GM21576 (cell line): ENCODE measurements around the gene CERS2.
"Not testable (repeated sequence)": the region's sequence is repeated elsewhere in the genome, so short reads cannot be mapped to it uniquely, and the experiment has no call there.

Experiments used
- ATAC-seq: cut with Tn5 transposase; IDR thresholded peaks from one replicate; pipeline ENCODE4 v1.9.1; 2021; ENCODE audit warnings: mild to moderate bottlenecking, moderate library complexity; ENCODE audit not compliant: unreplicated experiment

CERS2 gene

DNA sequence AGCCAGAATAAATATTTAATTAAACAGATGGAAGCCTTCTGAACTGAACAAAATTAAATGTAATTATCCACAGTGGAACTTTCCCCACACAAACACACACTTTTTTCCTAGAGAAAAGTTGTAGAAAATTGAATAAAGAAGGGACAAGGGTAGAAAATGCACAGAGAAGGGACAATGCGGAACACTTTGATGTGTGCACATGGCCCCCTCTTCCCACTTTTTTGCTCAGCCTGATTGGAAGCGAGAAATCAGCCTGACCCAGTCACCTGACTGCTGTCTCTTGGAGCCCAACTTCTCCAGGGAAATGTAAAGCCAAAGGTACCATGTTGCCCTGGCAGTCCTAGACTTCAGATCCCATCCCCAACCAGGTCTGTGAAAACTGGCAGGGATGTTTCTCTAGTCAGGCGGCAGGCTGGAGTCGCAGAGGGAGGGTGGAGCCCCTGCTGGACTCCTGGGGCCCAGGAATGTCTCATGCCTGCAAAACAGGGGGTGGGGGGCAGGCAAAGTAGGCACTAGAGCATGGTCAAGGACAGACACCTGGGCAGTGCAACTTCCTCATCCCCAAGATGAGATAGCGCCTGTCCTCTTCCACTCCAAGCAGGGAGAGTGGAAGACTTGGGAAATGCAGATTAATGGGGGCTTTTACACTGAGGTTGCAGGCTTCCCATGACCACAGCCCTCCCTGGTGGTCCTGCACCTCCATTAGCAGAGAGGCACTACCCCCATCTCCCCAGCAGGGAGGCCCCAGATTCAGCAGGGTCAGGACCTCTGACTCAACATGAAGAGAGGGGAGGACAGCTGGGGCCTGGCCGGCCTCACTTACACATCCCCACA is 2.8 kb downstream of the CERS2 start:
- no peak for ATAC-seq

DNA sequence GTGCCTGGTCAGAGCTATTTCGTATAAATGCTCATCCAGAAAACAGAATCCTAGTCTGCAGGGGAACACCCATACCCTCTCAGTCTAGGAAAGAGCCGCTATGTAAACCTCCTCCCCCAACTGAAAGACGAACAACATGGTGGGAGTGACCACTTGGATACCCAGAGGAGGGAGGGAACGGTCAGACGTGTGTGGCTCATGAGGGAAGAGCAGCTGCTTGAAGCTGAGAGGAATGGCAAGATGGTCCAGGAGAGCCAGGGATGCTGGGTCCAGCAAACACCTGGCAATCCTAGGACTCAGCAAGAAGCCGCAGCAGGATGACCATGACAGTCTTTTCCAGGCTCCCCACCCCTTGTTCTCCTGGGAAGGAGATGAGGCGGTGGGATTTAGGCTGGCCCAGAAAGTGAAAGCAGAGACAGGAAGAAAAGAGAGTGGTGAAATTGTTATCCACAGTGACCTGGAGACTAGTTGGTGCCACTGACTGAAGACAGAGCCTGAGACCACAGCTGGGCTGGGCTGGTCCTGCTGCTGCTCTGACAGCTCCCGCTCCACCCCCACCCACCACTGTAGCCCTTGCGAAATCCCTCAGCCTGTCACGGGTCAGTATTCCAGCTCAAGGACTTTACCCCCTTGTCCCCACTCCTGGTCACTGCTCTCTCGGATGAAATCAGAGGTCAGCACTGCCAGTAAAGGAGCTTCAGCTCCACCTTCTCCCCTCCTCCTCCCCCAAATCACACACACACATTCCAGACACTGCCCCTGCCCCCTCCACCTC is 3.6 kb downstream of the CERS2 start:
- ATAC-seq = no peak

DNA sequence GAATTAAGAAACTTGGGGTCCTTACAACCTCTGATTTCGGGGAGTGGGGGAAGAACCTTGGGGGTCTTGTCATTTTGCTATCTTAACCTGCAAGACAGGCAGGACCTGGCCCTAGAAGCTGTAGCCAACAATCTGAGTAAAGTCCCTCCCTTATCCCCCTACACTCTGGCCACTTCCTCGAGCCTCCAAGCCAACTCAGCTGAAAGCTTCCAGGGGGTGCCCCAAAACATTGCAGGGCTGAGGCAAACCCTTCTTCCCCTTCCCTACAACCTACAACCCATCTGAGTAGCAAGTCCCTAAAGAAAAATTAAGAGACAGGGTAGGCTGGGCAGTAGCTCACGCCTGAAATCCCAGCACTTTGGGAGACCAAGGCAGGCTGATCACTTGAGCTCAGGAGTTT is 5.0 kb downstream of the CERS2 start:
- no peak for ATAC-seq

DNA sequence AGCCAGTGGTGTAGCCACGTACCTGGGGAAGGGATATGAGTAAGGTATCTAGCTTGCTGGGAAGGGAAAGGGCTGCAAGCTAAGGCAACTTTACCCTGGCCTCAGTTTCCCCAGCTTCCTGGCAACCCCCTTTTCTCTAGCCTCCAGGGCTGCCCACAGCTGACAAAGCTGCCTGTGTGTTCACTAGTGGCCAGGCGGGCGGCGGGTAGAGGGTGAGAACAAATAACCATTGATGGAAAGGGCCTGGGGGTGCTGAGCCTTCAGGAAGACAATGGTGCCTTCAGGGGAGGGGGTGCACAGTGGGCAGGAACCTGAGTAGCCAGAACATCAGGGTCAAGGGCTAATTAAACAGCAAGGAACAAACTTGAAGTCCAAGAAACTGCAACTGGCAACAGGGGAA is 6.1 kb downstream of the CERS2 start:
- ATAC-seq = no peak

DNA sequence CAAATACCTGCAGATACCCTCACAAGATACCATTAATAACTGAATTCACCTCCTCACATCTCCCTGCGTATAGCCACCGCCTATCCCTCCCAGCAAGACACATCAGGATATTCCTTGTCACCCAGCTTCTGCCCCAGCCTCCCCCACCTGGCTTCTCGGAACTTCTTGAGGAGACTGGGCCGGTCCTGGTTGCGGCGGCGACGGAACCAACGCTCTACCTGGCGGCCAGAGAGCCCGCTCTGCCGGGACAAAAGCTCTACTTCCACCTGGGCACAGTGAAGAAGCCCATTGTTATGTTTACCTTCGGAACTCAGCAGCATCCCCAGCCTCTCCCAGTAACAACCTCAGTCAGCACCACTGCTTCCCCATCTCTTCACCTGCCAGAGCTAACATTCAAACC is 6.7 kb downstream of the CERS2 start:
- ATAC-seq = no peak

DNA sequence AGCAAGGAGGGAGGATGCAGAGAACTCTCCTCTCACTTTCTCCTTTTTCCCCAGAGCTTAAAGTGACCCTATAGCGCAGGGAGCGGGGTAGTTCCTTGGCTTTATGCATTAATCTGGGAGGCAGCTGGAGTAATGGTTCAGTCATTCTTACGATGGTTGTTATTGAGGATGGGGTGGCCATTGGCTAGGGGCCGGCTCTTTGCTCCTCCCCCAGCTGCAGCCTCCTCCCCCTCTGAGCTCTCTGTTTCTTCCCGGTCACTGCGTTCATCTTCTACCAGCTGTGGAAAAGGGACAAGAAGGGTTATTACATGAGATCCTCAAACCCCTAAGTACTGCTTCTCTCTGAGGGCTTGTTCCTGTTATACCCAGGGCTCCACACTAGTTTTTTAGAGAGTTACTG is 8.6 kb downstream of the CERS2 start:
- ATAC-seq = no peak

DNA sequence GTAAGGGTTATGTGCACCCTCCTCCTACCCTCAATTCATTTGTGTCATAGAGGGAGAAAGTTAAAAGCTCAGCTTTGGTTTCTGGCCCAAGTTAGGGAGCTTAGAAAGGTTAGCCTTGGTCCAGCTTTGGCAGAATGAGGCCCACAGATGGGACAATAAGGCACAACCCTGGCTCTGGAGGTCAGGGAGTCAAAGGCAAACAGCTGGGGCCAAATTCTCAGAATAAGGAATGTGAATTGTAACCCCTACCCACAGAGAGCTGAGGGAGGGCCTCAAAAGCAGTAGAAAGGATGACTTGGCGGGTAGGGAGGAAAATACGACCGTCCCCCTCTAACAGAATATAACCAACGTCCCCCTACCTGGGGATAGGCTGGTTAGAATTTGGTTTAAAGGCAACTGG is 9.0 kb downstream of the CERS2 start:
- ATAC-seq = no peak

DNA sequence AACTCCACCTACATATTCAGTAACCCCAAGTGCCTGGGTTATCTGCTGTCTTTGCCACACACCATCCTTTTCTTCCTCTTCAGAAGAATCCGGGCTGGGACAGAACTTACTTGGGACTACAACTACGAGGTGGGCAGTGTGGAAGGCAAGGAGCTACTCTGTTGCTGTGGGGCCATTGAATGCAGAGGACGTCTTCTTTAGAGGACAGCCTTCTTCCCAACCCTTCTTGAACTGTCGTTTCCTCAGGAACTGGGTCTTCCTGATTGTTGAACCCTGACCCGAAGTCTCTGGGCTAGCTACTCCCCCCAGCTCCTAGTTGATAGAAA is 10.5 kb downstream of the CERS2 start:
- no peak for ATAC-seq

DNA sequence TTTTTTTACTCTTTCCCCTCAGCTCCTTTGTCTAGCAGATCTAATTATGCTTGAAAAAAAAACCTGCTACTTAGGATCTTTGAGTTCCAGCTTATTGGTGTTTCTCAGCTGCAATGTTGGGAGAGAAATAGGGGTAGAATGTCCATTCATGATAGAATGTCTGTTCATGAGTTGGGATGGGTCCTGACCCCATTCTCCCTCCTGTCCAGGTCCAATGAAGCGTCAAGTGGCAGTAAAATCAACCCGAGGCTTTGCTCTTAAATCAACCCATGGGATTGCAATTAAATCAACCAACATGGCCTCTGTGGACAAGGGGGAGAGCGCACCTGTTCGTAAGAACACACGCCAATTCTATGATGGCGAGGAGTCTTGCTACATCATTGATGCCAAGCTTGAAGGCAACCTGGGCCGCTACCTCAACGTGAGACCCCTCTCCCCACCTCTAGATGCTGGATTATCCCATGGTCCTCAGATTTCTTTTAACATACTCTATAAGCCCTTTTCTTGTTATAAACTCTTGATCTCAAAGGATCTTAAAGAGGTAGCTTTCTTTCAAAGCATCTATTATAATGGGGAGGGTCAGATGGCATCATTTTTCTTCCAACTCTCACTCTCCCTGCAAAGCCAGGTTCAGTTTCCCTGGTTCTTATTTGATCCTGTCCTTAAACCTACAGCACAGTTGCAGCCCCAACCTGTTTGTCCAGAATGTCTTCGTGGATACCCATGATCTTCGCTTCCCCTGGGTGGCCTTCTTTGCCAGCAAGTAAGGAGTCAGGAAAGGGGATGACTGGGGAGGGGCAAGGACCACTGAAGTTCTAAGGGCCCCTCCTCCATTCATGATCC is 11.1 kb downstream of the CERS2 start:
- no peak for ATAC-seq

DNA sequence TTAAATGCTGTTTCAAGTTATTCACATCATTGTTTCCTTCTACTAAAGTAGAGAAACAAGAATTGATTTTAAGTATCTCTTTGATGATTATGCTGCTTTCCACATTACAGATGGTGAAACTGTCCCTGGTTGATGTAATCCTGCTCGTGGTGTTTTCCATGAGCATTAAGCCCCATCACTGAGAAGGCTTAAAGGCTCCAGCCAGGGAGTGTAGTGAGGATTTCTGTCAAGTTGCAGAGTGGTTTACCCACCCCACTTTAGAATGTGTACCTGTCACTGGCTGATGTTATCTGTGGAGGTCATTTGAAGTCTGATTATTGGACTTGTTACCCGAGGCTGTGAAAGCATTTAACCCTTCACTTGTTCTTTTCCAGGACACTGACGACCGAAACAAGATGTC is 12.9 kb downstream of the CERS2 start:
- no peak for ATAC-seq

DNA sequence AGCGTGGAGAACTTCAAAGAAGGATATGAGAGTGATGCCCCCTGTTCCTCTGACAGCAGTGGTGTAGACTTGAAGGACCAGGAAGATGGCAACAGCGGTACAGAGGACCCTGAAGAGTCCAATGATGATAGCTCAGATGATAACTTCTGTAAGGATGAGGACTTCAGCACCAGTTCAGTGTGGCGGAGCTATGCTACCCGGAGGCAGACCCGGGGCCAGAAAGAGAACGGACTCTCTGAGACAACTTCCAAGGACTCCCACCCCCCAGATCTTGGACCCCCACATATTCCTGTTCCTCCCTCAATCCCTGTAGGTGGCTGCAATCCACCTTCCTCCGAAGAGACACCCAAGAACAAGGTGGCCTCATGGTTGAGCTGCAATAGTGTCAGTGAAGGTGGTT is 14.0 kb downstream of the CERS2 start:
- ATAC-seq = no peak

DNA sequence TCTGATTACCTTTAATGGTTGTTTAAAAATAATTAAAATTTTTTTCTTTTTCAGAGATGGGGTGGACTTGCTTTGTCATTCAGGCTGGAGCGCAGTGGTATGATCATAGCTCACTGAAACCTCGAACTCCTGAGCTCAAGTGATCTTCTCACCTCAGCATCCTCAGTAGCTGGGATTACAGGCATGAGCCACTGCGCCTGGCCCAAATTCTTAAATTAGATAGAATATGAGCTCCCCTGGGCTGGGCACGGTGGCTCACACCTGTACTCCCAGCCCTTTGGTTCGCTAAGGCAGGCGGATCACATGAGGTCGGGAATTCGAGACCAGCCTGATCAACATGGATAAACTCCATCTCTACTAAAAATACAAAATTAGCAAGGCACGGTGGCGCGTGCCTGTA is 17.0 kb downstream of the CERS2 start:
- ATAC-seq = no peak

DNA sequence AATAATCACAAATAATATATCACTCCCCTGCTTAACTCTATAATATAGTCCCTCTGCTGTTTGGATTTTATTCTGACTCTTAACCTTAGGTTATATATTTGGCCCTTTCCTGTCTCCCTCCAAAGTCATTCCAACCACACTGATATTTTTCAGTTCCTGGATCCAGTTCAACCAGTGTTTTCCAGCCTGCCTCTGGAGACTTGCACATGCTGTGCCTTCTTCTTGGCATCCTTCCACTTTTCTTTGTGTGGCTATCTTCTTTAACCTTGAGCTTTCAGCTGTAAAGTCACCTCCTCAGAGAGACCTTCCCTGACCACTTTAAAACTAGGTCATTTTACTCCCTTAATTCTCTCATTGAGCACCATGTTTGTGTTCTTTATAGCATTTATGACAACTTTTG is 19.4 kb downstream of the CERS2 start:
- ATAC-seq = no peak

DNA sequence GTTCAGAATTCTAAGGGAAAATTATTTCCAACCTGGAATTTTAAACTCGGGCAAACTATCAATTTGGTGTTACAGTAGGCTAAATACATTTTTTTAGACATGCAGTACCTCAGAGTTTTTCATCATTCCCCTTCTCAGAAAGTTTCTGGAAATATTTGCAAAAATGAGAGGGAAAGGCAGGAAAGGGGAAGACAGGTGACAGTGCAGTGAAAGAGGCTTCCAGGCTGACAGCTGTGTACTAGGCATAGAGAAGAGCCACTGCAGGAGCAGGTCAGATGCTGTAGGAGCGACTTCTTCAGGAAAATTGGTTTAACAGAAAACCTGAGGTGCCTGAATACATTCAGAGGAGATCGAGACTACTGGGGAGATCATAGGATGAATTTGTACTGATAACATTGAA is 19.9 kb downstream of the CERS2 start:
- no peak for ATAC-seq

DNA sequence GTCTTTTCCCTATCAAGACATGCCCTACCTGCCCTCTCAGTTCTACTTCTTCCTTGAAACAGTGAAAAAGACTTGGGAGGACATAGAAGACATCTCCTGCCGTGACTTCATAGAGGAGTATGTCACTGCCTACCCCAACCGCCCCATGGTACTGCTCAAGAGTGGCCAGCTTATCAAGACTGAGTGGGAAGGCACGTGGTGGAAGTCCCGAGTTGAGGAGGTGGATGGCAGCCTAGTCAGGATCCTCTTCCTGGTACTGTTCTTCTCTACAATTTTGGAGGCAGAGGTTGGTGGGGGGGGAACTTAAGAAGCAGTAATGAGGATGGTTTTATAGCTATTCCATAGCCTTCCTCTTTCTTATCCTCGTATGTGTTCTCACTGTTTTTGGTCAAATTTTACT is 29.8 kb downstream of the CERS2 start:
- no peak for ATAC-seq

DNA sequence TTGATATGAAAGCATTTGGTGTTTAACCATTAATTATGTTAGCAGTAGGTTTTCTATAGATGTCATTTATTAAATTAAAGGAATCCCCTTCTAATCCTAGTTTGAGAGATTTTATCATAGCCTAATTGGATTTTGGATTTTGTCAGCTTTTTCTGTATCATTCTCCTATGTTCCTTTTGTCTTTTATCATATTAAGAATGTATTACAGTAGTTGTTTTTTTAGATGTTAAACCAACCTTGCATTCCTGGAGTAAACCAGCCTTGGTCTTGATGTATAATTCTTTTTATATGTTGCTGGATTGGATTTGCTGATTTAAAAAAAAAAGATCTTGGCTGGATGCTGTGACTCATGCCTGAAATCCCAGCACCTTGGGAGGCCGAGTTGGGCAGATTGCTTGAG is 42.9 kb downstream of the CERS2 start:
- ATAC-seq = no peak

DNA sequence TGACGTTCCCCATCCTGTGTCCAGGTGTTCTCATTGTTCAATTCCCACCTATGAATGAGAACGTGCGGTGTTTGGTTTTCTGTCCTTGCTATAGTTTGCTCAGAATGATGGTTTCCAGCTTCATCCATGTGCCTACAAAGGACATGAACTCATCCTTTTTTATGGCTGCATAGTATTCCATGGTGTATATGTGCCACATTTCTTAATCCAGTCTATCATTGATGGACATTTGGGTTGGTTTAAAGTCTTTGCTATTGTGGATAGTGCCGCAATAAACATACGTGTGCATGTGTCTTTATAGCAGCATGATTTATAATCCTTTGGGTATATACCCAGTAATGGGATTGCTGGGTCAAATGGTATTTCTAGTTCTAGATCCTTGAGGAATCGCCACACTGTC is 45.9 kb downstream of the CERS2 start:
- not testable (repeated sequence) for ATAC-seq

DNA sequence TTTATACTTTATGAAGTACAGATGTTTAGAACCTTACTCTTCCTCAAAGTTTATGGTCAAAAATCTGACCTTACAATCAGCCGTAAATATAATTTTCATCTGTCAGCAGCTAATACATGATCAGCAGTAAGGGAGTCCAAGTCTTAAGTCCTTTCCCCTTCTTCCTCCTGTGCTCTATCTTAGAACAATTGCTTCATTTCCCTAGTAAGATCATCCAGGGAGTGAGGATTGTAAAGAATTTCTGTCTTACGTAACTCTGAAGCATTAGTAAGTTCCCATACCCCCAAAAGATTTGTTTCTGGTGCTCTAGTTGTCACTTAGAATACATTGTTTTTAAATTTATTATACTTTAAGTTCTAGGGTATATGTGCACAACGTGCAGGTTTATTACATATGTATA is 46.3 kb downstream of the CERS2 start:
- ATAC-seq = no peak

DNA sequence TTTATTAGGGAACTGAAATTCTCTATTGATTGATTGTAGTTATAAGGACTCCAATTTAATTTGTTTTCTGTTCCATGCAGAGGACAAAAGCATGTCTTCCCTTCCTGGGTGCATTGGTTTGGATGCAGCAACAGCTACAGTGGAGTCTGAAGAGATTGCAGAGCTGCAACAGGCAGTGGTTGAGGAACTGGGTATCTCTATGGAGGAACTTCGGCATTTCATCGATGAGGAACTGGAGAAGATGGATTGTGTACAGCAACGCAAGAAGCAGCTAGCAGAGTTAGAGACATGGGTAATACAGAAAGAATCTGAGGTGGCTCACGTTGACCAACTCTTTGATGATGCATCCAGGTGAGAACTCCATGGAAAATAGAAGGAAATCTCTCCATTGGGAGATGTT is 47.0 kb downstream of the CERS2 start:
- no peak for ATAC-seq

DNA sequence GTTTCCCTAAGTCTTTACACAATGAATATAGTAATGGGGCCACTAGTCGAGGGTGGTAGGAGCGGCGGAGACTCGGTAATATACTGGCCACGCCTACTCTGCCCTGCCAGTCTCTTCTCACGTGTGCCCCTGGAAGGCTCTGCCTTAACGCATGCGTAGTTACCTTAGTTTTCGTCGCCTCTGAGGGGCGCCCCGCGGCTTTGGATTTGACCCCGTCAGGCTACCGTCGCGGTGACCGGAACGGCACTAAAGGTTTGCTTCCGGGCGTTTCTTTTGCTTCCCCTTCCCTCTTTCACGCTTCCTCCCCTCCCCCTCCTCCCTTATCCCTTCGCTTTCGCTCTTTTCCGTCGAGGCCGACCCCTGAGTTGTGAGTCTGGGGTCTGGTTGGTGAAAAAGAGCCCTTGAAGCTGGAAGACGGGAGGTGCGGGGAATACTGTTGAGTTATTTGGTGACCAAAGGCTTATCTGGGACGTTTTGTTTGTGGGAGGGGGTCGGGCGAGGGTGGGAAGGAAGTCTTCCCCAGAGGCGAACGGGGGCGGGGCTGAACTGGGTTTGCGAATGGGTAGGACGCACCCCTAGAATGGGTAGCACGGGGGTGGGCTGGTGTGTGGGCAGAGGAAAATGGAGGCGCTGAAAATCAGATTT is 48.4 kb downstream of the CERS2 start, which contains the start of gene SETDB1:
Gene SETDB1, plus strand, starts transcription at position 267 of the 645 bp plus-strand sequence. CDS start 1,352 bp downstream, outside the sequence.
- peak; percentile 83 for ATAC-seq

DNA sequence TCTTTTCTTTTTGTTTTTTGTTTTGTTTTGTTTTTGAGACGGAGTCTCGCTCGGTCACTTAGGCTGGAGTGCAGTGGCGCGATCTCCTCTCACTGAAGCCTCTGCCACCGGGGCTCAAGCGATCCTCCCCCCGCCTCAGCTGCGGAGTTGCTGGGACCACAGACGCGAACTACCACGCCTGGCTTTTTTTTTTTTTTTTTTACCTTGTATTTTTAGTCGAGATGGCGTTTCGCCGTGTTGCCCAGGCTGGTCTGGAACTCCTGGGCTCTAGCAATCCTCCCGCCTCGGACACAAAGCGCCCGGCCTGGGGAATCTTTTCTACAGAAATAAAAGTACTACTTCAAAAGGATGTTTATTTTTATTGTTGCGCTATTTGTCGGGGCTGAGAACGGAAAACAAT is 49.6 kb downstream of the CERS2 start:
- no peak for ATAC-seq
